HEK293 (cell line): ENCODE measurements around the gene CAP1.

Experiments
- GLI4 ChIP-seq: fragments of 450-650 bp; formaldehyde crosslinking; IDR thresholded peaks from 2 replicates; pipeline ENCODE4 v1.5.1; 2016; ENCODE audit warnings: missing biosample characterization, missing genetic modification characterization
- YY1 ChIP-seq: fragments of 450-650 bp; formaldehyde crosslinking; IDR thresholded peaks from 2 replicates; pipeline ENCODE4 v1.5.1; 2018; ENCODE audit warnings: missing biosample characterization, missing genetic modification characterization
- TF ChIP-seq, protein P1 (sequence below): fragments of 450-650 bp; formaldehyde crosslinking; IDR thresholded peaks from 2 replicates; pipeline ENCODE4 v1.5.1; 2016; ENCODE audit warnings: missing biosample characterization, missing genetic modification characterization
- TF ChIP-seq, protein P2 (sequence below): fragments of 450-650 bp; formaldehyde crosslinking; IDR thresholded peaks from 2 replicates; pipeline ENCODE4 v1.5.1; 2016; ENCODE audit warnings: missing biosample characterization, missing genetic modification characterization

GRCh38 chr1:40039245-40039756 lies 1.2 kb upstream of the CAP1 start:
- TF ChIP-seq, protein P1, sequence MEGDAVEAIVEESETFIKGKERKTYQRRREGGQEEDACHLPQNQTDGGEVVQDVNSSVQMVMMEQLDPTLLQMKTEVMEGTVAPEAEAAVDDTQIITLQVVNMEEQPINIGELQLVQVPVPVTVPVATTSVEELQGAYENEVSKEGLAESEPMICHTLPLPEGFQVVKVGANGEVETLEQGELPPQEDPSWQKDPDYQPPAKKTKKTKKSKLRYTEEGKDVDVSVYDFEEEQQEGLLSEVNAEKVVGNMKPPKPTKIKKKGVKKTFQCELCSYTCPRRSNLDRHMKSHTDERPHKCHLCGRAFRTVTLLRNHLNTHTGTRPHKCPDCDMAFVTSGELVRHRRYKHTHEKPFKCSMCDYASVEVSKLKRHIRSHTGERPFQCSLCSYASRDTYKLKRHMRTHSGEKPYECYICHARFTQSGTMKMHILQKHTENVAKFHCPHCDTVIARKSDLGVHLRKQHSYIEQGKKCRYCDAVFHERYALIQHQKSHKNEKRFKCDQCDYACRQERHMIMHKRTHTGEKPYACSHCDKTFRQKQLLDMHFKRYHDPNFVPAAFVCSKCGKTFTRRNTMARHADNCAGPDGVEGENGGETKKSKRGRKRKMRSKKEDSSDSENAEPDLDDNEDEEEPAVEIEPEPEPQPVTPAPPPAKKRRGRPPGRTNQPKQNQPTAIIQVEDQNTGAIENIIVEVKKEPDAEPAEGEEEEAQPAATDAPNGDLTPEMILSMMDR (tag by site-specific recombination): no peak
- no peak for TF ChIP-seq GLI4
- no peak for TF ChIP-seq YY1 (tag by site-specific recombination)
- TF ChIP-seq, protein P2, sequence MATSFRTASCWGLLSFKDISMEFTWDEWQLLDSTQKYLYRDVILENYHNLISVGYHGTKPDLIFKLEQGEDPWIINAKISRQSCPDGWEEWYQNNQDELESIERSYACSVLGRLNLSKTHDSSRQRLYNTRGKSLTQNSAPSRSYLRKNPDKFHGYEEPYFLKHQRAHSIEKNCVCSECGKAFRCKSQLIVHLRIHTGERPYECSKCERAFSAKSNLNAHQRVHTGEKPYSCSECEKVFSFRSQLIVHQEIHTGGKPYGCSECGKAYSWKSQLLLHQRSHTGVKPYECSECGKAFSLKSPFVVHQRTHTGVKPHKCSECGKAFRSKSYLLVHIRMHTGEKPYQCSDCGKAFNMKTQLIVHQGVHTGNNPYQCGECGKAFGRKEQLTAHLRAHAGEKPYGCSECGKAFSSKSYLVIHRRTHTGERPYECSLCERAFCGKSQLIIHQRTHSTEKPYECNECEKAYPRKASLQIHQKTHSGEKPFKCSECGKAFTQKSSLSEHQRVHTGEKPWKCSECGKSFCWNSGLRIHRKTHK (tag by site-specific recombination): no peak
